Measurements from ENCODE around the gene PPFIBP1.

DNA sequence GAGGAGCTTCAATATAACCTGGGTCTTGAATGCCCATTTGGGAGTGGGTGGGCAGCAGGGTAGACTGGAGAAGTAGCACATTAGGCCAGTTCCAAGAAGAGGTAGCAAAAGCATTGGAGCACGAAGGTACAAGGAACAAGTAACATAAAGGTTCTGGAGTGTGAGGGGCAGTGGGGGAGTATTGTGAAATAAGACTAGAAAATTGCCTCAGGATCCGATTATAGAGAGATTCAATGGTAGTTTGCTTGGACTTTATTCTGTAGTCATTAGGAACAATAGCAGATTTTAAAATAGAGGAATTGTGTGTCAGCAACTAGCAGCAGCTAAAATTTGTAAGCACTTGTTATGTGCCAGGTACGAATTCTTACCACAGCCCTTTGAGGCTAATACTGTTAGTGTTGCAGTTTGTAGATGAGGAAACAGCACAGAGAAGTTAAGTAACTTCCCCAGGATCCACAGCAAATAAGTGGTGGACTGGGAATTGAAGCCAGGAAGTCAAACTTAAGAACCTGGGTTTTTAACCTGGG, 61.8 kb downstream of the PPFIBP1 start:
- TF ChIP-seq POLR2AphosphoS5 (IDR thresholded peaks at IDR 0.05; ENCODE audit: low read depth) (no peak), GABPA (IDR thresholded peaks at IDR 0.05; ENCODE audit: low read depth) (no peak), SPI1 (IDR thresholded peaks at IDR 0.05; ENCODE audit: borderline replicate concordance, low read depth) (no peak)
- TF ChIP-seq, protein P1, sequence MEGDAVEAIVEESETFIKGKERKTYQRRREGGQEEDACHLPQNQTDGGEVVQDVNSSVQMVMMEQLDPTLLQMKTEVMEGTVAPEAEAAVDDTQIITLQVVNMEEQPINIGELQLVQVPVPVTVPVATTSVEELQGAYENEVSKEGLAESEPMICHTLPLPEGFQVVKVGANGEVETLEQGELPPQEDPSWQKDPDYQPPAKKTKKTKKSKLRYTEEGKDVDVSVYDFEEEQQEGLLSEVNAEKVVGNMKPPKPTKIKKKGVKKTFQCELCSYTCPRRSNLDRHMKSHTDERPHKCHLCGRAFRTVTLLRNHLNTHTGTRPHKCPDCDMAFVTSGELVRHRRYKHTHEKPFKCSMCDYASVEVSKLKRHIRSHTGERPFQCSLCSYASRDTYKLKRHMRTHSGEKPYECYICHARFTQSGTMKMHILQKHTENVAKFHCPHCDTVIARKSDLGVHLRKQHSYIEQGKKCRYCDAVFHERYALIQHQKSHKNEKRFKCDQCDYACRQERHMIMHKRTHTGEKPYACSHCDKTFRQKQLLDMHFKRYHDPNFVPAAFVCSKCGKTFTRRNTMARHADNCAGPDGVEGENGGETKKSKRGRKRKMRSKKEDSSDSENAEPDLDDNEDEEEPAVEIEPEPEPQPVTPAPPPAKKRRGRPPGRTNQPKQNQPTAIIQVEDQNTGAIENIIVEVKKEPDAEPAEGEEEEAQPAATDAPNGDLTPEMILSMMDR (IDR thresholded peaks at IDR 0.05; ENCODE audit: insufficient read depth, low read length) = no peak
- TF ChIP-seq, protein P2, sequence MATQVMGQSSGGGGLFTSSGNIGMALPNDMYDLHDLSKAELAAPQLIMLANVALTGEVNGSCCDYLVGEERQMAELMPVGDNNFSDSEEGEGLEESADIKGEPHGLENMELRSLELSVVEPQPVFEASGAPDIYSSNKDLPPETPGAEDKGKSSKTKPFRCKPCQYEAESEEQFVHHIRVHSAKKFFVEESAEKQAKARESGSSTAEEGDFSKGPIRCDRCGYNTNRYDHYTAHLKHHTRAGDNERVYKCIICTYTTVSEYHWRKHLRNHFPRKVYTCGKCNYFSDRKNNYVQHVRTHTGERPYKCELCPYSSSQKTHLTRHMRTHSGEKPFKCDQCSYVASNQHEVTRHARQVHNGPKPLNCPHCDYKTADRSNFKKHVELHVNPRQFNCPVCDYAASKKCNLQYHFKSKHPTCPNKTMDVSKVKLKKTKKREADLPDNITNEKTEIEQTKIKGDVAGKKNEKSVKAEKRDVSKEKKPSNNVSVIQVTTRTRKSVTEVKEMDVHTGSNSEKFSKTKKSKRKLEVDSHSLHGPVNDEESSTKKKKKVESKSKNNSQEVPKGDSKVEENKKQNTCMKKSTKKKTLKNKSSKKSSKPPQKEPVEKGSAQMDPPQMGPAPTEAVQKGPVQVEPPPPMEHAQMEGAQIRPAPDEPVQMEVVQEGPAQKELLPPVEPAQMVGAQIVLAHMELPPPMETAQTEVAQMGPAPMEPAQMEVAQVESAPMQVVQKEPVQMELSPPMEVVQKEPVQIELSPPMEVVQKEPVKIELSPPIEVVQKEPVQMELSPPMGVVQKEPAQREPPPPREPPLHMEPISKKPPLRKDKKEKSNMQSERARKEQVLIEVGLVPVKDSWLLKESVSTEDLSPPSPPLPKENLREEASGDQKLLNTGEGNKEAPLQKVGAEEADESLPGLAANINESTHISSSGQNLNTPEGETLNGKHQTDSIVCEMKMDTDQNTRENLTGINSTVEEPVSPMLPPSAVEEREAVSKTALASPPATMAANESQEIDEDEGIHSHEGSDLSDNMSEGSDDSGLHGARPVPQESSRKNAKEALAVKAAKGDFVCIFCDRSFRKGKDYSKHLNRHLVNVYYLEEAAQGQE (IDR thresholded peaks at IDR 0.05; ENCODE audit: insufficient replicate concordance, low read depth) = no peak
